ENCODE results near the gene TEX22.
A peak's percentile ranks its signal among the peaks of the same experiment; 100 is the strongest.
"Not testable (repeated sequence)": the region's sequence is repeated elsewhere in the genome, so short reads cannot be mapped to it uniquely, and the experiment has no call there.

Gene TEX22, protein sequence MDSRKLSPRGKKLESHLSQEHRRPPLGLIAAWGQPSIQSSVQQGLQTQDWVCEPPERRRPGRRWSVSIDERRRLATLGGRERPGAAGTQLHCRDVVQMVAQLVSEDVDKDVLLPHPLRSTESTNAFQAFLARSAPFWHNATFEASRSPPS

DNA sequence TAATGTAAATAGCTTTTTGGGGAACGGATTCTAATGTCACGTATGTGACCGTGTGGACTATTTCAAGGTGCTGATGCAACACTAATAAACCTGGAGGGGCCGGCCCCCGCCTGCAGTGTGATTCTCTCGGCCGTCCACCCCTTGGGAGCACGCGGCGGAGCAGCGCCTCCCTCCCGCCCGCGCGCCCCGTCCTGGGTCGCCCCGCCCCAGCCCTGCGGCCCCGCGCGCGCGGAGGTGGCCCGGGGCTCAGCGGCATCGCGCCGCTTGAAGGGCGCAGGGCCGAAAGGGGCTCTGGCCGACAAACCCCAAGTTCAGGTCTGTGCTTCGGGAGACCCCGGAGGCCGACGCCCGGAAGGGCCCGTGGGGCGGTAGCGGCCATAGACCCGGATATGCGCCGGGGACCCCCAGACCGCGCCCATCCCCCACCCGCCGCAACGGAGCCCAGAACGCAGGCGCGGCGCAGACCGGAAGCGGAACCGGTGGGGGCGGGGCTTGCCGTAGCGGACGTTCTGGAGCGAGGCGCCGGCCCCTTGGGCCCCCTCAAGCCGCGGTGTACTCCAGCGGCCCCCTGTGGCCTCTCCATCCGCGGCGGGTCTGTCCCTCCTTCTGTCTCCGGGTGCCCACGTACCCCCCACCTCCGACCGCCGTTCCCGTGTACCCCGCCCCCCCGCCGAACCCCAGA, at the start of gene TEX22:
Gene TEX22, plus strand, starts transcription at position 495 of the 682 bp plus-strand sequence. CDS start 803 bp downstream, outside the sequence.
- peak; percentile 94 for DNase-seq

DNA sequence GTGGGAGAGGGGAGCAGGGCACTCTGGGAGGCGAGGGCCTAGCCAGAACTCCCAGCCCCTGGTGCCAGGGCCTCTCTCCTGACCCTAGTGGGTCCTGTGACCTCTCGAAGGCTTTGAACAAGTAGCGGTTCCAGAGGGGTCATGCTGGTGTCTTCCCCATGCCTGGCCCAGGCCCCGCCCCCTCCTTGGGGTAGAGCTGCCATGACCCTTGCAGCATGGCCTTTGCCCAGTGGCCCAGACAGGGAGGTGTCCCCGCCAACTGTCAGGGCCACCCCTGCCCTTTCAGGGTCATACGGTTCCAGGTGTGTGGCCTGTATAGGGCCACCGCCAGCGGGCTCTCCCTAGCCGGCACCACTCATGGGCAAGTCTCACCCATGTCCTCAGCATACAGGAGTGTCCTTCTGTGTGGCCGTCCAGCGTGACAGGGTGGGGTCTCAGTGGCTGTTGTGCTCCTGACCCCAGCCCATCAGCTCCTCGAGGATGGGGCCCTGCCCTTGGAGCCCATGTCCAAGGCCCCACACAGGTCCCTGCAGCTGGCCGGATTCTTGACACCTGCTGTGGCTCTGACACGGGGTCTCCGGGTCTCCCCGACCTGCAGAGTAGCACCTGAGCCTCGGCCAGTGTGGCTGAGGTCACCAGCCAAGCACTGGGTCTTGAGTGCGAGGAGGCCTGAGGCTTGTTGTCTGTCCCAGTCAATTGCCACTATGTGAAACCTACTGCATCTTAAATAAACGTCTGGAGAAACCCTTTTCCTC, 49.2 kb upstream of the TEX22 start:
- DNase-seq = no peak

DNA sequence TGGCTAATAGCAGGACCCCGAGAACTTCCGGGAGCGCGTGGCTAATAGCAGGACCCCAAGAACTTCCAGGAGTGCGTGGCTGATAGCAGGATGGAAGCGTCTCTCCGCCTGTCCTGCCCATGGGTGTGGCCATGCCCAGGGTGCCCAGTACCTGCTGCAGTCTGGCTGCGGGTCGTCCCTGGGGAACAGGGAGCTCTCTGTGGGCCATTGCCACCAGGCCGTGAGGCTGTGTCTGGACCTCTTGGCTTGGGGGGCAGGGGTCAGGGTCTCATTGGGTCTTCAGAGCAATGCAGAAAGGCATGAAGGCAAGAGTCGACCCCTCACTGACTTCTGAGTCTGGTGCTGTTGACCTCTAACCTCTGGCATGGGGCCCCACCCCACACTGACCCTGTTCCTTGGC, 48.3 kb upstream of the TEX22 start:
- no peak for DNase-seq

DNA sequence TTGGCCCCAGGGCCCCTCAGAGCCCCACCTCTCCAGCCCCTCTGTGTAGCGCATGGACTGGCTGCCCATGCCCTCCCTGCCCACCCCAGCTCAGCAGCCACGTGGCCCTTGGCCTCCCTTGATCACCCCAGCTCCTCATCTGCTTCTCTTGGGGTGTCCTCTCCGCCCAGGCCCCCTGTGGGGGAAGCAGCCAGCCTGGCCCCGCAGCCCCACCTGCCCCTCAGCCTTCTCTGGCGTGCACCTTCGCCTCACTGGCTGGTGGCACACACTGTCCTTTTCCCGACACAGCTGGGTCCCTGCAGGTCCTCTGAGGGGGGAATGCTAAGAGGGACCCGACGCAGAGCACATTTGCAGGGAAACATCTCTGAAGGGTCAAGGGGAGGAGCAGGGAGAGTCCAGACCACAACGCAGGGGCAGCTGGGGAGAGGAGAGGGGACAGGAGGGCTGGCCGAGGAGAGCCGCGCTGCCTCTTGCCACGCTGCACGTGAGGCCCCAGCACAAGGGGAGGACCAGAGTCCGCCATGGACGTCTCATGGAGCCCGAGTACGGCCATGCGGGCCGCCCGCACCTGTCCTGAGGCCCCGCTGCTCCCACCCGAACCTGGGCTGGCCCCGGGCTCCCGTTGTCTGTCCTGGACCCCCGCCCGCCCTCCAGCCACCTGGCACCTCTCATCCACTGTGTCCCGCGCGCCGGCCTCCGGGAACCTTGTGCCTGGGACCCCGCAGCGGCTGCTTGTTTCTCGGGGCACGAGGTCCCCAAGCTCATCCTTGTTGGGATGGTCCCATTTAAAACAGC, 47.7 kb upstream of the TEX22 start:
- no peak for DNase-seq

DNA sequence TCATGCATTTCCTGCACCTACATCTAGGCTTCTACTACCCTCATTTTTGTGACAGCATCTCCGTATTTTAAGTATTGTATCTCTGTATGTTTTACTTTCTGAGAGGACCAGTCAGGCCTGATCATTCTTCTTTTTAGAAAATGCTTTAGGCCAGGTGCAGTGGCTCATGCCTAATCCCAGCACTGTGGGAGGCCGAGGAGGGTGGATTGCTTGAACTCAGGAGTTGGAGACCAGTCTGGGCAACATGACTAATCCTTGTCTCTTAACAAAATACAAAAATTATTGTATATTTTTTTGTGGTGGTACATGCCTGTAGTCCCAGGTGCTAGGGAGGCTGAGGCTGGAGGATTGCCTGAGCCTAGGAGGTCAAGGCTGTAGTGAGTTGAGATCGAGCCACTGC, 46.9 kb upstream of the TEX22 start:
- no peak for DNase-seq

DNA sequence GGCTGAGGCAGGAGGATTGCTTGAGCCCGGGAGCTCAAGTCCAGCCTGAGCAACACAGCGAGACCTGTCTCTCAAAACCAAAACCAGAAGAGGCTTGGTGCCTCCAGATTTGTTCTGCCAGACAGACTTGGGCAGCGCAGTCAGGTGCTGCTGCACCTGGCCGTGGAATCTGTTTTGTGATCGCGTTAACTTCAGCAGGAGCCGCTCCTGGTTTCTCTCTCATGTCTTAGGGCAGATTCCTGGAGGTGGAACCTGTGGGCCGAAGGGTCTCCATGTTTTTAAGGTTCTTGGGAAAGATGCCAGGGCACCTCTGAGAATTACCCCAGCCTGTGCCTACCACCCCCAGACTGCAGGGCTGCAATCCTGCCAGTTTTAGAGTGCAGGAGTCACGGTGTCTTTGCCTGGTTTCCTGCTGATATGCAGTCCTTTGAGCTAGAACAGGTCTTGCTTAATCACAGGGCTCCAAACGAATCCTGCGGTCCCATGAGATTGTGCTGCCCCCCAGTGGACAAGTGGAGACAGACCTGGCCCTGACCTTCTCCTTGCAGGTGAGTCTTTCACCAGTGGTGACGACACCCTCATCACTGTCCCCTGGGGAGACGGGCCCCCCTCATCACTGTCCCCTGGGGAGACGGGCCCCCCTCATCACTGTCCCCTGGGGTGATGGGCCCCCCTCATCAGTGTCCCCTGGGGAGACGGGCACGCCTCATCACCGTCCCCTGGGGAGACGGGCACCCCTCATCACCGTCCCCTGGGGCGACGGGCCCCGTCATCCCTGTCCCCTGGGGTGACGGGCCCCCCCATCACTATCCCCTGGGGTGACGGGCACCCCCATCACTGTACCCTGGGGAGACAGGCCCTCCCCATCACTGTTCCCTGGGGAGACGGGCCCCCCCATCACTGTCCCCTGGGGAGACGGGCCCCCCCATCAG, 46.2 kb upstream of the TEX22 start:
- peak; percentile 92 for DNase-seq

DNA sequence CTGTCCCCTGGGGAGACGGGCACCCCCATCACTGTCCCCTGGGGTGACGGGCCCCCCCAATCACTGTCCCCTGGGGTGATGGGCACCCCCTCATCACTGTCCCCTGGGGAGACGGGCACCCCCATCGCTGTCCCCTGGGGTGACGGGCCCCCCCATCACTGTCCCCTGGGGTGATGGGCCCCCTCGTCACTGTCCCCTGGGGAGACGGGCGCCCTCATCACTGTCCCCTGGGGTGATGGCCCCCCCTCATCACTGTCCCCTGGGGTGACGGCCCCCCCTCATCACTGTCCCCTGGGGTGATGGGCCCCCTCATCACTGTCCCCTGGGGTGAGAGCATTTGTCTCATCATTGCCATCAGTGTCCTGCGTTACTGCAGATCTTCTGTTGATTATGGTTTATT, 45.2 kb upstream of the TEX22 start:
- DNase-seq = no peak

DNA sequence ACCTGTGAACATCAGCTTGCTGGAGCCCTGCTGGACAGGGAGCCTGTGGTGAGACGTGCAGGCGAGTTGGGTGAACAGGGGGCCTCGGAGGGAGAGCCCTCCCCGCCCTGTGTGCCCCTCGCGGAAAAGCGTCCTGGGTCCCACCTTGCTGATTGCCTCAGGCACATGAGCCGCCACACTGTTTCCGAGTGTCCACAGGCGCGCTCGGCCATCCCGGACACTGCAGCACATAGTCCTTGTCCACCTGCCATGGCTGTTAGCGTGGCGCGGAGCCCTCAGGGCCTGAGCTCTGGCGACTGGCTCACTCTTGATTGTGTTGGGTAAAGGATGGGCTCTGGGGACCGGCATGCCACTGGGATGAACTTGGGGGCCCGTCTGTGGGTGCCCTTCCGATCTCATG, 43.8 kb upstream of the TEX22 start:
- DNase-seq = no peak

DNA sequence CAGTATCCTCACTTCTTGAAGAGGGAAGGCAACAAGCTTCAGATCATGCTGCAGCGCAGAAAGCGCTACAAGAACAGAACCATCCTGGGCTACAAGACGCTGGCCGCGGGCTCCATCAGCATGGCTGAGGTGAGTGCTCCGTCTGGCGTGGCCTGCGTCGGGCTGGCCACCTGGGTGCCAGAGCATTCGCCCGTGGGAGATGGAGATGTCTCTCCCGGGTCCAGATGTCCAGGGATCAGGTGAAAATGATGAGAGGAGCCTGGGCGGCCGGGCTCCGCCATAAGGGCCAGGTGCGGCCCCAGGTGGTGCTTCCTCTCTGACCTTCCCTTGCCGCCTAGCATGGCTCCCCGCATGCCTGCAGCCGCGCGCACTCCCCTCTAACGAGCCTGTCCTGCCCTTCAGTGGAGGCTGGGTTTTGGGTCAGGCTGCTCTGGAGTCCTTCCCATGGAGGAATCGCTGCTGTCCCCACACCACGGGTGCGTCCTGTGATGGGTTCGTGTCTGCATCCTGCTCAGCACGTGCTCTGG, 43.2 kb upstream of the TEX22 start:
- no peak for DNase-seq

DNA sequence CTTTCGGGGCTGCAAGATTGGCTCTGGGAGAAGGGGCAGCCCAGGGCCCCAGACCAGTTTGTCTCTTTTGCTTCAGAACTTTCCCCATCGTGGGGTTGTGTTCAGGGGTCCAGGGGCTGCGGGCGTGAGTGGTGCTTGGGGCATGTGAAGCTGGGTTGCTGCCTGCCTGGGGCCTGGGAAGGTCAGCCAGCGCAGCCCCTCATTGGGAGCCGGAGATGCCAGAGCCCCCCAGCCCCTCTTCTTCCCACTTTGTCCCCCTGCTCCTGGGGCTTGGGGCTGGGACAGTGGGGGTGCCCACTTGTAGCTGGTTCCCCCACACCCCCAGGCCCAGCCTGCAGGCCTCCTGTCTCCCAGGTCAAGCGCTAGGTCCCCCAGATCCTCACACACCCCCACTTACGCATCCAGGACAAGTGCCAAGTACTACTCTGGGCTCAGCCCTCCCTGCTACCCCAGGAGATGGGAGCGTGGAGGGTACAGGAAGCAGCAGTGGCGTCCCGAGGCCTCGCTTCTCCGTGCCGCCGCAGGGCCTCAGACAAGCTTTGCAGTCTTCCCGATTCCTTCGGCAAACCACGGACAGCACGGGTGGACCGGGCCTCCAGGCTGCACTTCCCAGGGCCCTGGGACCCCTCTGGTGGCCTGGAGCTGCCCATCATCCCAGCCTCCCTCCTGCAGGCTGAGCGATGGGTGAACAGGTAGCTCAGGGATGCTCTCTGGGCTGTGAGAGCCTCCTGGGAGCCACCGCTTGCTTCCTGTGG, 42.3 kb upstream of the TEX22 start:
- DNase-seq = no peak

DNA sequence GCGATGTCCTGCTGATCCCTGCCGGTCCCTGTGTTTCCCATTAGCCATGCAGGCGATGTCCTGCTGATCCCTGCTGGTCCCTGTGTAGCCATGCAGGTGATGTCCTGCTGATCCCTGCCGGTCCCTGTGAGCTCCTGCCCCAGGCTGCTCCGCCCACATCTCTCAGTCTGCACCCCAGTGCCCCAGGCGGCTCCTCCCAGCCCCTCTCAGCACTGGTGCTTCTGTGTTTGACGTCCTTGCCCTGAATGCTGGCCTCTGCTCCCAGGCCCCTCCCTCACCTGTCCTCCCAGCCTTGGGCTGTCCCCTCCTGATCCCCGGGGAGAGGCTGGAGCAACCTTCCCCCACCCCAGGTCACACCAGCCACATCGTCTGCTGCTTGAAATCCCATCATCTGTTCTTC, 41.4 kb upstream of the TEX22 start:
- no peak for DNase-seq

DNA sequence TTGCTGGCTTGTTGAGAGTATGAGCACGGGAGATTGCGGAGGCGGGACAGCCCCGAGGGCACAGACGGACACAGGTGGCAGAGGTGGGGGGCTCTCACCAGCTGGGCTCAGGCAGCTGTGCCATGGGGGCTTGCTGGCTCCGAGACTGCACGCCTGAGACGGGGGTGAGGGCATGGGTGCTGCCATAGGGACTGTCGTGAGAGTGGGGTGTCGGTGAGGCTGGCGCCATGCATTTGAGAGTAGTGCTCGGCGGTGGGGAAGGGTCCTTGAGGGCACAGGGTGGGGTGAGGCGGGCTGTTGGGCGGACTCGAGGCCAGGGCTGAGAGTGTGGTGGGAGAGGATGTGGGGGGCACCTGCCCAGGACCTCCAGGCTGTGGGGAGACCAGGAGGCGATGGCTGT, 40.7 kb upstream of the TEX22 start:
- no peak for DNase-seq

DNA sequence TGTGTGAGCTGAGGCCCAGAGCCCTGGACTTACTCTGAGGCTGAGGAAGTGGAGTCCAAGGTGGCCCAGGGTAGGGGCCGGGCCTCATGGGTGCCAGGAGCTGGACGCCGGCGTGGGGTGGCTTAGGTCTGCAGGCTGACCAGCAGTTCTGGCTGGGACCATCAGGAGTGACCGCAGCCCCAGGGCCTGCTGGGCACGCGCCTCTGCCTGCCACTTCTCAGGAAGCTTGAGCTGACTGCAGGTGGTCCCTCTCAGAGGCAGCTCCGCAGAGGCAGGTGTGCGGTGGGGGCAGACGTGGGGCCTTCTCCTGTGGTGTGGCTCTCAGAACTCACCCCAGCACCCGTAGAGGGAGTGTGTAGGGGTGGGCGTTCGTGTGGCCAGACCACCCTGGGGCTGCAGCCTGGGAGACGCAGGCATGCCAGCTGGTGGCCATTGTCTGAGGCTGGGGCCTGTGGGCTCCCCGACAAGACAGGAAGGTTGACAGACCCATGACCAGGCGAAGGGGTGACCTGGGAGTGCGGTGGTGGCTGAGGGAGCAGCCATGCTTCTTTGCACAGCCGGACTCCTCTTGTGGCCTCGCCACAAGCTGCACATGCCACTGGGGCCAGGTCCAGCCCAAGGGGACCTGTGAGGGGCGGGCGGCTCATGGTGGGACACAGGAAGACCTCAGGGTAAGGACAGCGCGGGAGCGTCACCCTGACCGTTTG, 40.0 kb upstream of the TEX22 start:
- no peak for DNase-seq

DNA sequence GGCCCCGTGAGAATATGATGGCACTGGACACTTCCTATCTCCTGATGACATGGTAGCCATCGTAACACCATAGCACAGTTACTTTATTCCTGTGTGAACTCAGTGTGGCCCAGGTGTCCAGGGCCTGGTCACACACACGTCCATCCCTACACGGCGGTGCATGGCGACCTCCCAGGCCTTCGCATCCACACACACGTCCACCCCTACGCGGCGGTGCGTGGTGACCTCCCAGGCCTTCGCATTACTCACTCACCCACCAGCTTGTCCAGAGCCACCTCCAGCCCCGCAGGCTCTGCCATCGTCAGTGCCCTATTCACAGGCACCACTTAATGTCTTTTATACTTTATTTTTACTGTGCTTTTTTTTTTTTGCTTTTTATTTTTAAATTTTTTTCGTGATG, 39.4 kb upstream of the TEX22 start:
- DNase-seq = no peak

DNA sequence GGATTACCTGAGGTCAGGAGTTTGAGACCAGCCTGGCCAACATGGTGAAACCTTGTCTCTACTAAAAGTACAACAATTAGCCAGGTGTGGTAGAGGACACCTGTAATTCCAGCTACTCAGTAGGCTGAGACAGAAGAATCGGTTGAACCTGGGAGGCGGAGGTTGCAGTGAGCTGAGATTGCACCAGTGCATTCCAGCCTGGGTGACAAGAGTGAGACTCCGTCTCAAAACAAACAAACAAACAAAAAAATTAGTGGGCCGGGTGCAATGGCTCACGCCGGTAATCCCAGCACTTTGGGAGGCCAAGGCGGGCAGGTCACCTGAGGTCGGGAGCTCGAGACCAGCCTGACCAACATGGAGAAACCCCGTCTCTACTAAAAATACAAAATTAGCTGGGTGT, 36.9 kb upstream of the TEX22 start:
- DNase-seq = not testable (repeated sequence)

DNA sequence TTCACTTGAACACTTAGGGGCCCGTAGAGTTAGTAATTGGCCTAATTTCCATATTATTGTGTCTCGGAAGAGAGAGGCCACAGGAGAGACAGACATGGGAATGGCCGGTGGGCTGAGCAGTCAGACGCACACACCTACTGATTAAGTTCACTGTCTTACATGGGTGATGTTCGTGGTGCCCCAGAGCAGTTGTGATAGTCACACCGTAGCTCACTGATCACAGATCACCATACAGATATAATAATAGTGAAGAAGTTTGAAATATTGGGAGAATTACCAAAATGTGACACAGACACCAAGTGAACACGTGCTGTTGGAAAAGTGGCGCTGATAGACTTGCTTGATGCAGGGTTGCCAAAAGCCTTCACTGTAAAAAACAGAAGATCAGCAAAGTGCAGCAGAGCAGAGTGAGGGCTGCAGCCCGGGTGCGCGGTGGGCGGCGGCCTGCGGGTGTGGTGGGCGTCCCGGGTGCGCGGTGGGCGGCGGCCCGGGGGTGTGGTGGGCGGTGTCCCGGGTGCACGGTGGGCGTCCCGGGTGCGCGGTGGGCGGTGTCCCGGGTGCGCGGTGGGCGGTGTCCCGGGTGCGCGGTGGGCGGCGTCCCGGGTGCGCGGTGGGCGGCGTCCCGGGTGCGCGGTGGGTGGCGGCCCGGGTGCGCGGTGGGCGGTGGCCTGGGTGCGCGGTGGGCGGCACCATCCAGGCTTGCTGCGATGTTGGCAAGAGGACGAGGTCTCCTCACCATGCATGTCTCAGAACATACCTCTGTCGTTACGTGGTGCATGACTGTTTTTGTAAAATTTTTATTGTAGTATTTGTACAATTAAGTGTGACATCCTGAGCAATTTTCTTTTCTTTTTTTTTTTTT, 34.3 kb upstream of the TEX22 start:
- DNase-seq = peak; percentile 67

DNA sequence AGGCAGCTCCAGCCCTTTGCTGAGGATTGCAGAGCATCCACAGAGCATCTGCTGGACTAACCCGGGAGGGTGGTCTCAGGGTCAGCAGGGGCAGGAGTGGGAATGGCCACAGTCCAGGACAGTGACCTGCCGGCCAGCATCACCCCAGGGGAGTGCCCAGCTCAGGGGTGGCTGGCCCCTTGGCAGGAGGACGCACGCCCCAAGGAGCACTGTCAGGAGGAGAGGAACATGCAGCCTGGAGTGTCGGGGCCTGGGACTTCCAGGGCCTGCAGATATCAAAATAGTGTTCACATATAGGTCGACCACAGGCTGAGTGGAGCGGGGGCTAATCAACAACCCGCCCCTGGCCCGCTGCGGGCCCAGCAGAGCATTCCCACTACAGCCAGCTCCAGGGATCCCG, 33.2 kb upstream of the TEX22 start:
- DNase-seq = no peak

DNA sequence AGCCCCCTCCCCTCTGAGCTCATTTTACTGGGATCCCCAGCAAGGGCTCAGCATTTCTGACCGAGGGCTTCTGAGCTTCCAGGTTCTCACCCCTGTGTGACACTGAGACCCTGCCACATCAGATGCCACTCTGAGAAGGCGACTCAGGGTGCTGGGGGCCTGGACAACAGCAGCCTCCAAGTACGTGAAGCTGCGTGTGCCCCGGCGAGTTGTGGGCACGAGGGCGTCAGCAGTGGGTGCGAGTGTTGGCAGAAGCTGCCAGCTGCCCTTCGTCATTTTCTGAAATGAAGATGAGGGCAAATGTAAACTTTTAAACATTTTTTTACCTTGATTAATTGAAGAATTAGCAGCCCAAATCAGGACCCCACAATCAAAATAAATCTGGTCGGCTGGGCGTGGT, 32.7 kb upstream of the TEX22 start:
- no peak for DNase-seq

DNA sequence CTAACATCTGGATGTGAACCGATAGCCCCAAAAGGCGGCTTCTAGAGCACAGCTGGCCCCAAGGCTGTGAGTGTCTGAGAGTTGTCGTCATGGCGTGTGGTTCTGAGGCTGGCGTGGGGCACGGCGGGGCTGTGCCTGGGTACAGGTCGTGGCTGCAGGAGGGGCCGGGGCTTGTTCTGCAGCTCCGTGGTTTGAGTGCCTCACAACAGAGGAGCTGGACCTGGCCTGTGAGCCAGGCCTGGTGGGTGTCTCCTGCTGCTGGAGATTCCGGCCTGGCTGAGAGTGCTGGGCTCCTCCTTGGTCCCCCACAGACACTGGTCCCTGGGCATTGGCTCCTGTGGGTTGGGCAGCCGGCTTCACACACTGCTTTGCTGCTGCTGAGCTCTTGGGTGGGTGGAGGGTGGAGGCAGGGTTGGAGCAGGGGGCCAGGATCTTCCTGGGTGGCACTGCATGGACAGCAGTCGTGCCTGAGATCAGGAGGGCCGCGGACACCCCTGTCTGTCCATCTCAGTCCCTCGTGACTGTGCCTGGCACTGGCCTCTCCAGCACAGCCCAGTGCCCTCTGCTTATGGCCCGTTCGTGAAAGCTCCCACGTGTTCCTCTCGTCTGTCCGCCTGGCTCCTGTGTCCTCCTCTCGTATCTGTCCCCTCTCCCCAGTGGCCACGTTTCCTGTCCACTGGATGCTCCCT, 31.8 kb upstream of the TEX22 start:
- DNase-seq = no peak
